Adrenal gland (tissue), 5 donors: ENCODE measurements around the gene KCTD13.

Experiments used
- POLR2A ChIP-seq, 2 donors: fragments of 450-650 bp; IDR thresholded peaks; one replicate each; pipeline ENCODE4 v1.6.1; 2017; ENCODE audit warnings: antibody characterized with exemption in 2 of 2, mild to moderate bottlenecking in 2 of 2, moderate library complexity in 1 of 2
- TF ChIP-seq, protein P1 (sequence below), 6 experiments: fragments of 450-650 bp in 4 of 6; fragments of 200-600 bp in 2 of 6; sonication (generic) in 1 of 6; IDR thresholded peaks; 1 replicate in 5 of 6; 2 replicates in 1 of 6; pipeline versions ENCODE4 v1.5.1 to v1.8.0; 2016 to 2021; ENCODE audit warnings: antibody characterized with exemption in 6 of 6, mild to moderate bottlenecking in 2 of 6, moderate library complexity in 1 of 6
- donor health status: DM: no; HTN: no; CAD: no.

DNA sequence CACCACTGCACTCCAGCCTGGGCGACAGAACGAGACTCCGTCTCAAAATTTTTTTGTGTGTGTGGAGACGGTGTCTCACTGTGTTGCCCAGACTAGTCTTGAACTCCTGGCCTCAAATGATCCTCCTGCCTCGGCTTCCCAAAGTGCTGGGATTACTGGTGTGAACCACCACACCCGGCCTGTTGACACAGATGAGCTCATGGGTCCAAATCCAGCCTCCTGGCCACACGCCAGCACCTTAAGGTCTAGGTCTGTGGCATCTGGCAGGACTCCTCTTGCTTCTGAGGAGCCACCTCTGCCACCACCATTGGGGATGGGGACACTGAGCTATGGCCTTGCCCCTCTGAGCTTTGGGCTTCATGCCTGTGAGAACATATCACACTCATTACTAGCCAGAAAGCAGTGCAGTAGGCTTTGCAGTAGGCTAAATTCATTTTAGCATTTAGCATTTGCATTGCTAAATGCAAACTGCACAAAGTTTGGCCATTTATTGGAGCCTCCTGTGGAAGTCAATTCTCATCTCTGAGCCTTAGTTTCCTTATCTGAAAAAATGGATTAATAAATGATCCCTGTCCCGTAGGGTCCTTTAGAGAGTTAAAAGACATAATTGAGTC, 57.5 kb downstream of the KCTD13 start:
- TF ChIP-seq, protein P1, sequence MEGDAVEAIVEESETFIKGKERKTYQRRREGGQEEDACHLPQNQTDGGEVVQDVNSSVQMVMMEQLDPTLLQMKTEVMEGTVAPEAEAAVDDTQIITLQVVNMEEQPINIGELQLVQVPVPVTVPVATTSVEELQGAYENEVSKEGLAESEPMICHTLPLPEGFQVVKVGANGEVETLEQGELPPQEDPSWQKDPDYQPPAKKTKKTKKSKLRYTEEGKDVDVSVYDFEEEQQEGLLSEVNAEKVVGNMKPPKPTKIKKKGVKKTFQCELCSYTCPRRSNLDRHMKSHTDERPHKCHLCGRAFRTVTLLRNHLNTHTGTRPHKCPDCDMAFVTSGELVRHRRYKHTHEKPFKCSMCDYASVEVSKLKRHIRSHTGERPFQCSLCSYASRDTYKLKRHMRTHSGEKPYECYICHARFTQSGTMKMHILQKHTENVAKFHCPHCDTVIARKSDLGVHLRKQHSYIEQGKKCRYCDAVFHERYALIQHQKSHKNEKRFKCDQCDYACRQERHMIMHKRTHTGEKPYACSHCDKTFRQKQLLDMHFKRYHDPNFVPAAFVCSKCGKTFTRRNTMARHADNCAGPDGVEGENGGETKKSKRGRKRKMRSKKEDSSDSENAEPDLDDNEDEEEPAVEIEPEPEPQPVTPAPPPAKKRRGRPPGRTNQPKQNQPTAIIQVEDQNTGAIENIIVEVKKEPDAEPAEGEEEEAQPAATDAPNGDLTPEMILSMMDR (IDR thresholded peaks at IDR 0.05): no peak
- no peak for TF ChIP-seq POLR2A (IDR thresholded peaks at IDR 0.05)
